Neural progenitor cell (in vitro differentiated cells): Measurements from ENCODE around the gene DNAL4. TPM values are rescaled to one million over a fixed set of nuclear protein-coding genes. Genes with fewer than 3 reads are reported as not detected.

Experiments
- DNase-seq: peaks from one replicate; pipeline ENCODE4 v3.0.0-alpha.2; 2016; ENCODE audit warnings: low spot score
- H2AFZ ChIP-seq: fragments of 200-600 bp; sonication (generic); replicated peaks from 2 replicates; pipeline ENCODE4 v1.6.1; 2016; ENCODE audit warnings: antibody characterized with exemption
- H3F3A ChIP-seq: fragments of 200-600 bp; sonication (generic); 2 replicates; pipeline ENCODE4 v1.6.1; 2016; ENCODE audit warnings: antibody characterized with exemption, low read depth
- H3K27ac ChIP-seq: fragments of 200-600 bp; sonication (generic); 2 replicates; pipeline ENCODE4 v1.5.1; 2016; ENCODE audit warnings: mild to moderate bottlenecking
- H3K27me3 ChIP-seq: fragments of 200-600 bp; sonication (generic); 2 replicates; pipeline ENCODE4 v1.6.1; 2016; ENCODE audit warnings: mild to moderate bottlenecking, moderate library complexity
- H3K36me3 ChIP-seq: fragments of 200-600 bp; sonication (generic); 2 replicates; pipeline ENCODE4 v1.5.1; 2016
- H3K4me1 ChIP-seq: fragments of 200-600 bp; sonication (generic); 2 replicates; pipeline ENCODE4 v1.6.1; 2016; ENCODE audit warnings: mixed run types
- H3K4me2 ChIP-seq: fragments of 200-600 bp; sonication (generic); 2 replicates; pipeline ENCODE4 v1.6.1; 2016
- H3K4me3 ChIP-seq: fragments of 200-600 bp; sonication (generic); 2 replicates; pipeline ENCODE4 v1.5.1; 2016
- H3K79me2 ChIP-seq: fragments of 200-600 bp; sonication (generic); 2 replicates; pipeline ENCODE4 v1.6.1; 2016; ENCODE audit warnings: low read depth
- H3K9ac ChIP-seq: fragments of 200-600 bp; sonication (generic); 2 replicates; pipeline ENCODE4 v1.6.1; 2016
- H3K9me3 ChIP-seq: fragments of 200-600 bp; sonication (generic); 2 replicates; pipeline ENCODE4 v1.5.1; 2016; ENCODE audit warnings: low read depth
- H4K20me1 ChIP-seq: fragments of 200-600 bp; sonication (generic); 2 replicates; pipeline ENCODE4 v1.6.1; 2016; ENCODE audit warnings: low read depth
- H3K27ac Mint-ChIP-seq: 3 replicates; pipeline ENCODE4 v1.8.0; 2021; ENCODE audit warnings: mixed read lengths
- H3K27me3 Mint-ChIP-seq: 2 replicates; pipeline ENCODE4 v1.8.0; 2022; ENCODE audit warnings: low read depth, mild to moderate bottlenecking, inconsistent platforms, moderate library complexity, mixed read lengths; ENCODE audit not compliant: insufficient read depth
- H3K36me3 Mint-ChIP-seq: 3 replicates; pipeline ENCODE4 v1.8.0; 2021; ENCODE audit warnings: mixed read lengths
- H3K4me1 Mint-ChIP-seq: 3 replicates; pipeline ENCODE4 v1.8.0; 2021; ENCODE audit warnings: mixed read lengths
- H3K4me3 Mint-ChIP-seq: 3 replicates; pipeline ENCODE4 v1.8.0; 2021; ENCODE audit warnings: mild to moderate bottlenecking, moderate library complexity, mixed read lengths
- H3K9me3 Mint-ChIP-seq: 3 replicates; pipeline ENCODE4 v1.8.0; 2020; ENCODE audit warnings: mixed read lengths
- CTCF ChIP-seq: fragments of 200-600 bp; sonication (generic); IDR thresholded peaks from 2 replicates; pipeline ENCODE4 v1.5.1; 2017; ENCODE audit warnings: antibody characterized with exemption, mild to moderate bottlenecking
- EZH2 ChIP-seq: fragments of 200-600 bp; sonication (generic); IDR thresholded peaks from 2 replicates; pipeline ENCODE4 v1.6.1; 2017; ENCODE audit warnings: antibody characterized with exemption, mild to moderate bottlenecking, moderate library complexity
- EZH2phosphoT487 ChIP-seq: fragments of 200-600 bp; sonication (generic); IDR thresholded peaks from 2 replicates; pipeline ENCODE4 v1.6.1; 2017; ENCODE audit warnings: antibody characterized with exemption
- total RNA-seq: library from RNA; depleted of rRNA; stranded (reverse); fragments of >200 nt; gene quantifications from 2 replicates; pipeline ENCODE4 v1.2.3, GENCODE V29; 2015; ENCODE audit warnings: low replicate concordance

The DNAL4 gene
- total RNA-seq, 1 donor from 2014 or later: 10.7 TPM

GRCh38 chr22:38733724-38734381 is 60.1 kb downstream of the DNAL4 start:
- Histone ChIP-seq H4K20me1 (peaks cover 10% of the 10 kb centered on the region), H3K4me3 (no peak overlapping the region), H3K36me3 (no peaks in the 10 kb centered on the region), H3K4me2 (no peak overlapping the region), H3K9ac (no peak overlapping the region), H3K27me3 (no peaks in the 10 kb centered on the region), H2AFZ (no peak overlapping the region), H3K9me3 (no peaks in the 10 kb centered on the region), H3K79me2 (no peaks in the 10 kb centered on the region), H3K27ac (no peak overlapping the region), H3K4me1 (no peaks in the 10 kb centered on the region), H3F3A (peaks cover 3% of the 10 kb centered on the region)
- peaks cover 4% of the 10 kb centered on the region for H3K27me3 Mint-ChIP-seq
- DNase-seq: no peak
- no peak overlapping the region for H3K4me3 Mint-ChIP-seq
- peaks cover 13% of the 10 kb centered on the region for H3K36me3 Mint-ChIP-seq
- no peak overlapping the region for H3K27ac Mint-ChIP-seq
- H3K9me3 Mint-ChIP-seq: no peaks in the 10 kb centered on the region
- TF ChIP-seq EZH2phosphoT487: no peak
- TF ChIP-seq CTCF: no peak
- TF ChIP-seq EZH2: no peak
- H3K4me1 Mint-ChIP-seq: no peaks in the 10 kb centered on the region

GRCh38 chr22:38733329-38733723 is 60.6 kb downstream of the DNAL4 start:
- Histone ChIP-seq H3K9me3 (no peaks in the 10 kb centered on the region), H2AFZ (no peak overlapping the region), H3K4me3 (no peak overlapping the region), H3F3A (peaks cover 3% of the 10 kb centered on the region), H3K27me3 (no peaks in the 10 kb centered on the region), H4K20me1 (peaks cover 10% of the 10 kb centered on the region), H3K9ac (no peak overlapping the region), H3K27ac (no peak overlapping the region), H3K79me2 (no peaks in the 10 kb centered on the region), H3K36me3 (no peaks in the 10 kb centered on the region), H3K4me2 (no peak overlapping the region), H3K4me1 (no peaks in the 10 kb centered on the region)
- Mint-ChIP-seq H3K9me3 (no peaks in the 10 kb centered on the region), H3K4me1 (no peaks in the 10 kb centered on the region), H3K27me3 (peaks cover 4% of the 10 kb centered on the region), H3K36me3 (peaks cover 13% of the 10 kb centered on the region), H3K4me3 (no peak overlapping the region), H3K27ac (no peak overlapping the region)
- TF ChIP-seq EZH2: no peak
- peak; percentile 76 for TF ChIP-seq CTCF
- DNase-seq: peak; percentile 70

GRCh38 chr22:38732251-38732815 is 61.6 kb downstream of the DNAL4 start:
- H3K4me1 Mint-ChIP-seq: no peaks in the 10 kb centered on the region
- peaks cover 4% of the 10 kb centered on the region for H3K27me3 Mint-ChIP-seq
- no peak overlapping the region for H3K27ac Mint-ChIP-seq
- H3K36me3 Mint-ChIP-seq: peaks cover 9% of the 10 kb centered on the region
- Histone ChIP-seq H2AFZ (no peak overlapping the region), H3K4me3 (no peak overlapping the region), H3K4me1 (no peaks in the 10 kb centered on the region), H3F3A (peaks cover 3% of the 10 kb centered on the region), H3K79me2 (no peaks in the 10 kb centered on the region), H4K20me1 (peaks cover 10% of the 10 kb centered on the region), H3K4me2 (no peak overlapping the region), H3K27me3 (no peaks in the 10 kb centered on the region), H3K27ac (no peak overlapping the region), H3K36me3 (no peaks in the 10 kb centered on the region), H3K9me3 (no peaks in the 10 kb centered on the region), H3K9ac (no peak overlapping the region)
- H3K9me3 Mint-ChIP-seq: no peaks in the 10 kb centered on the region
- DNase-seq: no peak
- no peak overlapping the region for H3K4me3 Mint-ChIP-seq
- TF ChIP-seq CTCF: no peak
- no peak for TF ChIP-seq EZH2
- TF ChIP-seq EZH2phosphoT487: no peak
